IMR-90 (cell line): Measurements from ENCODE around the gene HHIPL1. TPM values are rescaled to one million over a fixed set of nuclear protein-coding genes. Genes with fewer than 3 reads are reported as not detected.

Experiments
- ATAC-seq: fragments of 200-7000 bp; cut with Tn5 transposase; 2 replicates; pipeline ENCODE4 v1.9.1; 2020; ENCODE audit warnings: low read depth, mild to moderate bottlenecking, moderate library complexity
- BruUV-seq: library from RNA; stranded (reverse); fragments of 400-500 nt; replicated peaks from 2 replicates; lab custom pipeline; 2021; lab: Mats Ljungman, UMichigan
- CTCF ChIA-PET: fragments of 300-600 bp; formaldehyde crosslinking; extraction: SDS; loops from one replicate; lab custom pipeline; 2021; ENCODE audit warnings: antibody characterized with exemption; lab: Yijun Ruan, JAX
- POLR2A ChIA-PET: fragments of 300-600 bp; sonication (Branson Sonifier 250); formaldehyde crosslinking; loops from one replicate; lab custom pipeline; 2022; ENCODE audit warnings: antibody characterized with exemption; ENCODE audit not compliant: unreplicated experiment; lab: Charles Lee
- DNase-seq: peaks from one replicate; pipeline ENCODE4 v3.0.0; 2013
- H2AFZ ChIP-seq: replicated peaks from 2 replicates; pipeline ENCODE3; 2013; ENCODE audit warnings: low read length, mild to moderate bottlenecking; ENCODE audit not compliant: poor library complexity
- H2AK5ac ChIP-seq: 2 replicates; pipeline ENCODE4 v1.6.1; 2013; ENCODE audit warnings: low read depth, low read length, inconsistent platforms
- H2AK9ac ChIP-seq: replicated peaks from 2 replicates; pipeline ENCODE3; 2013; ENCODE audit warnings: mild to moderate bottlenecking, low read depth, low read length, moderate library complexity; ENCODE audit not compliant: poor library complexity
- H2BK120ac ChIP-seq: 2 replicates; pipeline ENCODE4 v1.6.1; 2013; ENCODE audit warnings: low read depth, low read length, inconsistent platforms
- H2BK15ac ChIP-seq: 3 replicates; pipeline ENCODE4 v1.6.1; 2013; ENCODE audit warnings: low read depth, low read length, inconsistent platforms
- H2BK20ac ChIP-seq: 2 replicates; pipeline ENCODE4 v1.6.1; 2013; ENCODE audit warnings: low read depth, mild to moderate bottlenecking, inconsistent platforms, low read length, moderate library complexity
- H2BK5ac ChIP-seq: 2 replicates; pipeline ENCODE4 v1.6.1; 2013; ENCODE audit warnings: mild to moderate bottlenecking, low read depth, low read length, inconsistent platforms; ENCODE audit not compliant: poor library complexity, severe bottlenecking
- H3K14ac ChIP-seq: replicated peaks from 2 replicates; pipeline ENCODE4 v1.6.1; 2013; ENCODE audit warnings: low read depth, low read length, inconsistent platforms
- H3K18ac ChIP-seq: 2 replicates; pipeline ENCODE4 v1.6.1; 2013; ENCODE audit warnings: low read depth, low read length, control low read depth
- H3K23ac ChIP-seq: 2 replicates; pipeline ENCODE4 v1.6.1; 2013; ENCODE audit warnings: low read depth, low read length, inconsistent platforms
- H3K27ac ChIP-seq: 2 replicates; pipeline ENCODE4 v1.5.1; 2013; ENCODE audit warnings: mild to moderate bottlenecking, control low read depth, low read length; ENCODE audit not compliant: insufficient read depth
- H3K27me3 ChIP-seq: 2 replicates; pipeline ENCODE4 v1.6.1; 2013; ENCODE audit warnings: low read length; ENCODE audit not compliant: control insufficient read depth, insufficient read depth
- H3K36me3 ChIP-seq: 2 replicates; pipeline ENCODE4 v1.6.1; 2013; ENCODE audit warnings: low read length, mixed read lengths; ENCODE audit not compliant: control insufficient read depth, insufficient read depth
- H3K4ac ChIP-seq: 2 replicates; pipeline ENCODE4 v1.6.1; 2013; ENCODE audit warnings: low read depth, low read length, inconsistent platforms
- H3K4me1 ChIP-seq: 2 replicates; pipeline ENCODE4 v1.6.1; 2013; ENCODE audit warnings: low read length, mixed read lengths; ENCODE audit not compliant: control insufficient read depth, insufficient read depth
- H3K4me2 ChIP-seq: 2 replicates; pipeline ENCODE4 v1.6.1; 2013; ENCODE audit warnings: low read depth, mild to moderate bottlenecking, control low read depth, low read length, moderate library complexity
- H3K4me3 ChIP-seq: 2 replicates; pipeline ENCODE4 v1.5.1; 2013; ENCODE audit warnings: low read depth, mild to moderate bottlenecking, control low read depth, low read length, moderate library complexity; ENCODE audit not compliant: insufficient read depth
- H3K56ac ChIP-seq: 2 replicates; pipeline ENCODE4 v1.6.1; 2013; ENCODE audit warnings: low read length, inconsistent platforms; ENCODE audit not compliant: insufficient read depth; ENCODE audit errors: extremely low read depth
- H3K79me1 ChIP-seq, 2 experiments: 2 replicates each; pipeline ENCODE4 v1.6.1; 2013; ENCODE audit warnings: low read length in 2 of 2, inconsistent platforms in 1 of 2, low read depth in 1 of 2
- H3K9ac ChIP-seq: 2 replicates; pipeline ENCODE4 v1.6.1; 2013; ENCODE audit warnings: low read depth, low read length, control low read depth
- H3K9me1 ChIP-seq: 2 replicates; pipeline ENCODE4 v1.6.1; 2013; ENCODE audit warnings: low read length, inconsistent platforms; ENCODE audit not compliant: insufficient read depth
- H3K9me3 ChIP-seq: 2 replicates; pipeline ENCODE4 v1.6.1; 2013; ENCODE audit warnings: low read length; ENCODE audit not compliant: control insufficient read depth, insufficient read depth
- H4K20me1 ChIP-seq: 2 replicates; pipeline ENCODE4 v1.6.1; 2013; ENCODE audit warnings: low read length, inconsistent platforms; ENCODE audit not compliant: insufficient read depth
- H4K5ac ChIP-seq: 2 replicates; pipeline ENCODE4 v1.6.1; 2013; ENCODE audit warnings: mild to moderate bottlenecking, low read depth, low read length, control low read depth
- H4K8ac ChIP-seq, 2 experiments: 2 replicates each; pipeline ENCODE4 v1.6.1; 2013; ENCODE audit warnings: low read depth in 2 of 2, low read length in 2 of 2, control low read depth in 1 of 2, inconsistent platforms in 1 of 2
- H4K91ac ChIP-seq: 2 replicates; pipeline ENCODE4 v1.6.1; 2013; ENCODE audit warnings: low read depth, low read length, inconsistent platforms; ENCODE audit not compliant: insufficient read depth
- BHLHE40 ChIP-seq: fragments of 150-350 bp; IDR thresholded peaks from 2 replicates; pipeline ENCODE4 v1.6.1; 2016; ENCODE audit warnings: mild to moderate bottlenecking, low read depth, low read length
- CEBPB ChIP-seq: IDR thresholded peaks from 2 replicates; pipeline ENCODE4 v1.6.1; 2012; ENCODE audit warnings: low read depth, low read length, improper control_type of control experiment
- CHD1 ChIP-seq: IDR thresholded peaks from 2 replicates; pipeline ENCODE4 v1.6.1; 2012; ENCODE audit warnings: low read depth, low read length, improper control_type of control experiment
- FOS ChIP-seq: fragments of 150-350 bp; IDR thresholded peaks from 2 replicates; pipeline ENCODE4 v1.6.1; 2016; ENCODE audit warnings: low read depth, low read length
- MAFK ChIP-seq: IDR thresholded peaks from 2 replicates; pipeline ENCODE4 v1.6.1; 2012; ENCODE audit warnings: low read depth, low read length, improper control_type of control experiment
- MAZ ChIP-seq: IDR thresholded peaks from 2 replicates; pipeline ENCODE4 v1.6.1; 2012; ENCODE audit warnings: low read depth, mild to moderate bottlenecking, low read length, improper control_type of control experiment, moderate library complexity, borderline replicate concordance
- MXI1 ChIP-seq: IDR thresholded peaks from 2 replicates; pipeline ENCODE4 v1.6.1; 2012; ENCODE audit warnings: low read depth, mild to moderate bottlenecking, low read length, moderate library complexity, borderline replicate concordance
- NFE2L2 ChIP-seq: fragments of 150-350 bp; IDR thresholded peaks from 2 replicates; pipeline ENCODE4 v1.6.1; 2016; ENCODE audit warnings: low read depth, mild to moderate bottlenecking, low read length
- POLR2A ChIP-seq: IDR thresholded peaks from 2 replicates; pipeline ENCODE4 v1.6.1; 2012; ENCODE audit warnings: mild to moderate bottlenecking, low read depth, low read length
- RAD21 ChIP-seq: IDR thresholded peaks from 2 replicates; pipeline ENCODE4 v1.6.1; 2012; ENCODE audit warnings: low read length, improper control_type of control experiment
- RCOR1 ChIP-seq: IDR thresholded peaks from 2 replicates; pipeline ENCODE4 v1.6.1; 2012; ENCODE audit warnings: mild to moderate bottlenecking, low read length, improper control_type of control experiment; ENCODE audit not compliant: insufficient replicate concordance
- RFX5 ChIP-seq: IDR thresholded peaks from 2 replicates; pipeline ENCODE4 v1.8.0; 2012; ENCODE audit warnings: low read depth, mild to moderate bottlenecking, low read length, moderate library complexity
- SMC3 ChIP-seq: fragments of 150-350 bp; IDR thresholded peaks from 2 replicates; pipeline ENCODE4 v1.6.1; 2016; ENCODE audit warnings: low read depth, mild to moderate bottlenecking, antibody characterized with exemption, low read length, moderate library complexity
- WGBS, 2 experiments: methylation state at CpG; one replicate each; pipeline versions ENCODE4 v1.1.5 to v1.1.7; 2013; ENCODE audit warnings: missing lambda C conversion rate in 2 of 2; ENCODE audit not compliant: insufficient read length in 1 of 2; ENCODE audit errors: extremely low coverage in 2 of 2; 5-methylcytosine and 5-hydroxymethylcytosine counted together
- dilution Hi-C: fragments of 300-500 bp; cut with HindIII; formaldehyde crosslinking; loops from one replicate; pipeline ENCODE4 v1.14.3; 2018; ENCODE audit warnings: low sequenced_read_pairs; ENCODE audit not compliant: unreplicated experiment
- in situ Hi-C: fragments of 300-500 bp; cut with MboI; formaldehyde crosslinking; loops from 3 replicates; pipeline ENCODE4 v1.14.3; 2019; ENCODE audit warnings: low sequenced_read_pairs, inconsistent platforms, mixed read lengths
- intact Hi-C: fragments of 100-400 bp; cut with micrococcal nuclease; formaldehyde crosslinking; loops from 2 replicates; pipeline ENCODE4 v1.10.0; 2022
- polyA plus RNA-seq, 3 experiments: library from polyadenylated mRNA; depleted of rRNA; stranded (reverse); fragments of >200 nt; gene quantifications; 2 replicates each; pipeline ENCODE4 v1.2.3, GENCODE V29; 2012; ENCODE audit warnings: low replicate concordance in 1 of 3
- total RNA-seq: library from RNA; depleted of rRNA; stranded (reverse); fragments of >200 nt; gene quantifications from 2 replicates; pipeline ENCODE4 v1.2.3, GENCODE V29; 2012
- TF ChIP-seq, protein P1 (sequence below): fragments of 150-350 bp; IDR thresholded peaks from 2 replicates; pipeline ENCODE4 v1.6.1; 2016; ENCODE audit warnings: low read depth, mild to moderate bottlenecking, low read length, moderate library complexity, borderline replicate concordance
- TF ChIP-seq, protein P2 (sequence below): fragments of 150-350 bp; IDR thresholded peaks from 2 replicates; pipeline ENCODE4 v1.6.1; 2017; ENCODE audit warnings: mild to moderate bottlenecking, antibody characterized with exemption, low read length, low read depth
- TF ChIP-seq, protein P3 (sequence below): conservative IDR thresholded peaks from 2 replicates; pipeline ENCODE4 v1.5.1; 2012; ENCODE audit warnings: mild to moderate bottlenecking, low read depth, low read length, improper control_type of control experiment

The HHIPL1 gene
- total and polyA plus RNA-seq, 2 of the 4 experiments (the other 2 are of a cell fraction): 0.65 to 0.72 TPM

DNA sequence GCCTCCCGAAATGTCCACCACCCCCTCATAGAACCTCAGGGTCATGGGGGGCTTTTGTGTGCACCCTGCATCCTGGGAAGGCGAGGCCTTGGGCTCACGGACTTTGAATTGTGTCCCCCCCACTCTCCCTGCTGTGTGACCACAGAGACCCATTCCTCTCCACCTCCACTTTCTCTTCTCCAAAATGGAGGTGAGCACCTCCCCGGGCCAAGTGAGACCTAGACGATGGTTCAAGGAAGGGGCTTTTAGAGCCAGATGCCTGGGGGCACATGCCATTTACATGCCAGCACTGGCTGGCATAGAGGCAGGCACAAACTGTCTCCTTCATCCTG is 72.7 kb downstream of the HHIPL1 start:
- H3K4me1 ChIP-seq: no peaks in the 10 kb centered on the region; the same call in 1 of the 2 replicates
- H2AK5ac ChIP-seq: no peak overlapping the region
- DNase-seq (no peak), ATAC-seq (no peak)
- no peak overlapping the region for H3K27ac ChIP-seq
- no peak overlapping the region for H3K56ac ChIP-seq
- peaks cover 26% of the 10 kb centered on the region for H3K27me3 ChIP-seq
- no peaks in the 10 kb centered on the region for H3K36me3 ChIP-seq
- H2BK20ac ChIP-seq: no peak overlapping the region
- no peaks in the 10 kb centered on the region for H3K9me3 ChIP-seq
- H4K20me1 ChIP-seq: no peaks in the 10 kb centered on the region
- dilution Hi-C loops: no loop called here
- H3K4me2 ChIP-seq: no peak overlapping the region
- no peak for TF ChIP-seq MAFK
- TF ChIP-seq SMC3: no peak
- TF ChIP-seq POLR2A: no peak
- TF ChIP-seq, protein P1, sequence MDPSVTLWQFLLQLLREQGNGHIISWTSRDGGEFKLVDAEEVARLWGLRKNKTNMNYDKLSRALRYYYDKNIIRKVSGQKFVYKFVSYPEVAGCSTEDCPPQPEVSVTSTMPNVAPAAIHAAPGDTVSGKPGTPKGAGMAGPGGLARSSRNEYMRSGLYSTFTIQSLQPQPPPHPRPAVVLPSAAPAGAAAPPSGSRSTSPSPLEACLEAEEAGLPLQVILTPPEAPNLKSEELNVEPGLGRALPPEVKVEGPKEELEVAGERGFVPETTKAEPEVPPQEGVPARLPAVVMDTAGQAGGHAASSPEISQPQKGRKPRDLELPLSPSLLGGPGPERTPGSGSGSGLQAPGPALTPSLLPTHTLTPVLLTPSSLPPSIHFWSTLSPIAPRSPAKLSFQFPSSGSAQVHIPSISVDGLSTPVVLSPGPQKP: no peak
- no peak for TF ChIP-seq FOS
- no peak for TF ChIP-seq CEBPB
- TF ChIP-seq, protein P2, sequence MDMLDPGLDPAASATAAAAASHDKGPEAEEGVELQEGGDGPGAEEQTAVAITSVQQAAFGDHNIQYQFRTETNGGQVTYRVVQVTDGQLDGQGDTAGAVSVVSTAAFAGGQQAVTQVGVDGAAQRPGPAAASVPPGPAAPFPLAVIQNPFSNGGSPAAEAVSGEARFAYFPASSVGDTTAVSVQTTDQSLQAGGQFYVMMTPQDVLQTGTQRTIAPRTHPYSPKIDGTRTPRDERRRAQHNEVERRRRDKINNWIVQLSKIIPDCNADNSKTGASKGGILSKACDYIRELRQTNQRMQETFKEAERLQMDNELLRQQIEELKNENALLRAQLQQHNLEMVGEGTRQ: no peak
- TF ChIP-seq RCOR1: no peak
- no peak for TF ChIP-seq CHD1
- TF ChIP-seq, protein P3, sequence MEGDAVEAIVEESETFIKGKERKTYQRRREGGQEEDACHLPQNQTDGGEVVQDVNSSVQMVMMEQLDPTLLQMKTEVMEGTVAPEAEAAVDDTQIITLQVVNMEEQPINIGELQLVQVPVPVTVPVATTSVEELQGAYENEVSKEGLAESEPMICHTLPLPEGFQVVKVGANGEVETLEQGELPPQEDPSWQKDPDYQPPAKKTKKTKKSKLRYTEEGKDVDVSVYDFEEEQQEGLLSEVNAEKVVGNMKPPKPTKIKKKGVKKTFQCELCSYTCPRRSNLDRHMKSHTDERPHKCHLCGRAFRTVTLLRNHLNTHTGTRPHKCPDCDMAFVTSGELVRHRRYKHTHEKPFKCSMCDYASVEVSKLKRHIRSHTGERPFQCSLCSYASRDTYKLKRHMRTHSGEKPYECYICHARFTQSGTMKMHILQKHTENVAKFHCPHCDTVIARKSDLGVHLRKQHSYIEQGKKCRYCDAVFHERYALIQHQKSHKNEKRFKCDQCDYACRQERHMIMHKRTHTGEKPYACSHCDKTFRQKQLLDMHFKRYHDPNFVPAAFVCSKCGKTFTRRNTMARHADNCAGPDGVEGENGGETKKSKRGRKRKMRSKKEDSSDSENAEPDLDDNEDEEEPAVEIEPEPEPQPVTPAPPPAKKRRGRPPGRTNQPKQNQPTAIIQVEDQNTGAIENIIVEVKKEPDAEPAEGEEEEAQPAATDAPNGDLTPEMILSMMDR: no peak
- TF ChIP-seq MXI1: no peak
- TF ChIP-seq RFX5: no peak
- no peak for TF ChIP-seq BHLHE40
- no peak for TF ChIP-seq NFE2L2
- no peak for TF ChIP-seq RAD21
- TF ChIP-seq MAZ: no peak
- no peak overlapping the region for H3K23ac ChIP-seq
- no peak overlapping the region for H2AFZ ChIP-seq
- H4K8ac ChIP-seq: no peak overlapping the region
- no peak overlapping the region for H3K9ac ChIP-seq
- intact Hi-C loops: no loop called here
- H3K4me3 ChIP-seq: no peak overlapping the region
- H2BK5ac ChIP-seq: no peak overlapping the region
- H4K5ac ChIP-seq: no peak overlapping the region
- H2BK15ac ChIP-seq: no peak overlapping the region
- no peak overlapping the region for H3K4ac ChIP-seq
- H2AK9ac ChIP-seq: no peak overlapping the region
- BruUV-seq: no TSS peak
- no peaks in the 10 kb centered on the region for H3K79me1 ChIP-seq
- ChIA-PET CTCF (no interaction called here), POLR2A (no interaction called here)
- H3K14ac ChIP-seq: no peak overlapping the region
- in situ Hi-C loops: no loop called here
- H4K91ac ChIP-seq: no peak overlapping the region
- WGBS, 2 experiments: no CpG with 5 or more reads among the region's 5 CpGs
- no peak overlapping the region for H3K18ac ChIP-seq
- no peak overlapping the region for H2BK120ac ChIP-seq
- H3K9me1 ChIP-seq: no peaks in the 10 kb centered on the region
